GM12878 (cell line): Measurements from ENCODE around the gene PEF1. TPM values are rescaled to one million over a fixed set of nuclear protein-coding genes. Genes with fewer than 3 reads are reported as not detected.

Experiments used
- ATAC-seq: fragments of 200-7000 bp; cut with Tn5 transposase; 3 replicates; pipeline ENCODE4 v1.9.1; 2020; ENCODE audit warnings: mild to moderate bottlenecking, moderate library complexity
- BruUV-seq: library from RNA; stranded (reverse); fragments of 400-500 nt; replicated peaks from 2 replicates; lab custom pipeline; 2021; lab: Mats Ljungman, UMichigan
- CTCF ChIA-PET: fragments of 300-600 bp; sonication (Branson Sonifier 250); formaldehyde crosslinking; extraction: SDS; loops from one replicate; lab custom pipeline; 2021; ENCODE audit warnings: inconsistent platforms; lab: Yijun Ruan, JAX
- POLR2A ChIA-PET: fragments of 350-600 bp; formaldehyde crosslinking; extraction: SDS; loops from one replicate; lab custom pipeline; 2021; ENCODE audit warnings: inconsistent platforms; lab: Charles Lee
- RAD21 ChIA-PET: fragments of 300-600 bp; sonication (Branson Sonifier 250); formaldehyde crosslinking; loops from one replicate; lab custom pipeline; 2023; ENCODE audit warnings: antibody characterized with exemption; ENCODE audit not compliant: unreplicated experiment; lab: Charles Lee
- SMC1A ChIA-PET: fragments of 300-600 bp; sonication (Branson Sonifier 250); formaldehyde crosslinking; loops from one replicate; lab custom pipeline; 2023; ENCODE audit not compliant: unreplicated experiment, uncharacterized antibody; lab: Charles Lee
- DNase-seq: peaks from one replicate; pipeline ENCODE4 v3.0.0-alpha.2; 2011; ENCODE audit warnings: low read depth, low spot score
- FAIRE-seq: peaks from 3 replicates; lab custom pipeline; 2011; peaks lifted over from hg19 to GRCh38; lab: Jason Lieb, UNC
- H2AFZ ChIP-seq: 2 replicates; pipeline ENCODE4 v1.6.0; 2011; ENCODE audit warnings: low read depth, low read length, control low read depth; ENCODE audit not compliant: control insufficient read depth
- H3K27ac ChIP-seq: 2 replicates; pipeline ENCODE4 v1.5.1; 2011; ENCODE audit warnings: control low read depth; ENCODE audit not compliant: control insufficient read depth, insufficient read depth
- H3K27me3 ChIP-seq, 2 experiments: replicated peaks in 1 of 2; 2 replicates each; pipeline versions ENCODE4 v1.6.0 to v1.6.1; 2011; ENCODE audit warnings: low read length in 1 of 2; ENCODE audit not compliant: control insufficient read depth in 2 of 2, insufficient read depth in 2 of 2
- H3K36me3 ChIP-seq, 2 experiments: 2 replicates each; pipeline ENCODE4 v1.5.1; 2011; ENCODE audit warnings: low read length in 1 of 2; ENCODE audit not compliant: control insufficient read depth in 2 of 2, insufficient read depth in 2 of 2
- H3K4me1 ChIP-seq: 2 replicates; pipeline ENCODE4 v1.6.1; 2011; ENCODE audit warnings: mild to moderate bottlenecking, low read length, moderate library complexity, mixed read lengths; ENCODE audit not compliant: control insufficient read depth, insufficient read depth
- H3K4me2 ChIP-seq: 2 replicates; pipeline ENCODE4 v1.6.0; 2011; ENCODE audit warnings: control low read depth; ENCODE audit not compliant: control insufficient read depth, insufficient read depth
- H3K4me3 ChIP-seq: fragments of 200-600 bp; sonication (generic); 2 replicates; pipeline ENCODE4 v1.5.1; 2016
- H3K79me2 ChIP-seq: 2 replicates; pipeline ENCODE4 v1.6.0; 2011; ENCODE audit warnings: low read length; ENCODE audit not compliant: control insufficient read depth, insufficient read depth
- H3K9ac ChIP-seq: 2 replicates; pipeline ENCODE4 v1.8.0; 2011; ENCODE audit warnings: low read length, control low read depth, mixed read lengths; ENCODE audit not compliant: control insufficient read depth, insufficient read depth
- H3K9me3 ChIP-seq: replicated peaks from 3 replicates; pipeline ENCODE4 v1.5.1; 2011; ENCODE audit warnings: mild to moderate bottlenecking, low read length; ENCODE audit not compliant: control insufficient read depth, insufficient read depth
- H4K20me1 ChIP-seq: 2 replicates; pipeline ENCODE4 v1.6.0; 2011; ENCODE audit not compliant: control insufficient read depth, insufficient read depth
- BCL3 ChIP-seq: IDR thresholded peaks from 2 replicates; pipeline ENCODE4 v1.6.1; 2011; ENCODE audit warnings: borderline replicate concordance, low read depth, mild to moderate bottlenecking, moderate library complexity, low read length; ENCODE audit not compliant: insufficient read depth, poor library complexity, severe bottlenecking
- HDAC2 ChIP-seq: fragments of 200-600 bp; sonication (generic); IDR thresholded peaks from 2 replicates; pipeline ENCODE4 v1.6.1; 2017
- NR2C2 ChIP-seq: IDR thresholded peaks from 2 replicates; pipeline ENCODE4 v1.6.1; 2011; ENCODE audit warnings: borderline replicate concordance, low read depth; ENCODE audit not compliant: control insufficient read depth, insufficient read length
- SREBF1 ChIP-seq: IDR thresholded peaks from 2 replicates; pipeline ENCODE4 v1.6.1; 2012; ENCODE audit warnings: mild to moderate bottlenecking, low read length
- ZSCAN29 ChIP-seq: fragments of 450-650 bp; IDR thresholded peaks from 2 replicates; pipeline ENCODE4 v1.6.1; 2017; ENCODE audit warnings: mild to moderate bottlenecking, moderate library complexity
- WGBS: methylation state at CpG from one replicate; pipeline ENCODE4 v1.1.6; 2016; ENCODE audit warnings: low lambda C conversion rate; ENCODE audit not compliant: insufficient replicate concordance, insufficient coverage; ENCODE audit errors: missing lambda C conversion rate; 5-methylcytosine and 5-hydroxymethylcytosine counted together
- in situ Hi-C: fragments of 300-500 bp; cut with MboI; formaldehyde crosslinking; loops from 9 replicates; pipeline ENCODE4 v1.14.3; 2018; ENCODE audit warnings: mixed read lengths
- intact Hi-C: fragments of 100-400 bp; cut with micrococcal nuclease; formaldehyde crosslinking; loops from one replicate; pipeline ENCODE4 v1.14.2; 2022; ENCODE audit not compliant: unreplicated experiment
- polyA plus RNA-seq, 11 experiments: library from polyadenylated mRNA; depleted of rRNA in 4 of 11; unstranded in 6 of 11; stranded (reverse) in 5 of 11; fragments of >200 nt; fragmentation: Nextera tagmentation in 4 of 11; fragmentation: Illumina TruSeq in 1 of 11; extraction: Ambion mirVana in 4 of 11; extraction: Trizol in 1 of 11; gene quantifications; 1 replicate in 1 of 11; 2 replicates in 10 of 11; pipeline versions ENCODE4 v1.2.1 to v1.2.3, GENCODE V29; 2011 to 2016; ENCODE audit warnings: inconsistent platforms in 2 of 11, missing spikeins in 2 of 11, low read depth in 1 of 11
- total RNA-seq, 4 experiments: library from RNA; depleted of rRNA in 3 of 4; stranded (reverse); fragments of >200 nt in 3 of 4; fragmentation: Illumina TruSeq in 1 of 4; extraction: Trizol in 1 of 4; gene quantifications; 2 replicates each; pipeline versions ENCODE4 v1.2.1 to v1.2.3, GENCODE V29; 2013 to 2021

Gene PEF1
- total and polyA plus RNA-seq, 10 of the 15 experiments (the other 5 are each of a cell fraction or from before 2014, with no cell fraction given), result 27.1 to 107 (median 79.0) TPM

GRCh38 chr1:31671561-31672201, 27.0 kb upstream of the PEF1 start:
- Histone ChIP-seq H3K9ac (no peak overlapping the region), H3K27ac (no peak overlapping the region), H3K36me3 (no peaks in the 10 kb centered on the region), H3K4me3 (no peak overlapping the region), H3K27me3 (0 out of 4 replicates have a peak, but pooled peaks cover 0 to 1% of the 10 kb centered on the region in 2 experiments), H3K4me1 (no peaks in the 10 kb centered on the region), H3K4me2 (no peak overlapping the region), H4K20me1 (no peaks in the 10 kb centered on the region), H2AFZ (no peak overlapping the region), H3K79me2 (no peaks in the 10 kb centered on the region), H3K9me3 (no peaks in the 10 kb centered on the region)
- TF ChIP-seq BCL3 (no peak), ZSCAN29 (no peak), HDAC2 (no peak), NR2C2 (no peak), SREBF1 (no peak)
- no peak for ATAC-seq
- no peak for DNase-seq
- WGBS, result 48% methylated on average over 8 of the region's 8 CpGs
- ChIA-PET CTCF (interaction anchor here (0.7 to 2.1 kb wide), 3 partner anchors 33 to 292 kb away, joined by 4 to 7 read pairs (median 6); no protein-coding TSS in a partner anchor), SMC1A (no interaction called here), RAD21 (no interaction called here), POLR2A (no interaction called here)
- intact Hi-C loops (no loop called here), in situ Hi-C loops (no loop called here)
- no peak for FAIRE-seq
- no TSS peak for BruUV-seq
